GM10248 (cell line): ENCODE data around the gene ANGPTL7.

Experiments used
- CTCF ChIA-PET: fragments of 300-600 bp; sonication (Branson Sonifier 250); formaldehyde crosslinking; extraction: SDS; loops from one replicate; lab custom pipeline; 2021; ENCODE audit warnings: antibody characterized with exemption; lab: Yijun Ruan, JAX
- POLR2A ChIA-PET: fragments of 350-650 bp; sonication (Branson Sonifier 250); formaldehyde crosslinking; extraction: SDS; loops from one replicate; lab custom pipeline; 2020; ENCODE audit warnings: antibody characterized with exemption; lab: Yijun Ruan, JAX
- DNase-seq: peaks from one replicate; pipeline ENCODE4 v3.0.0; 2012; ENCODE audit errors: extremely low spot score
- CTCF ChIP-seq: IDR thresholded peaks from 2 replicates; pipeline ENCODE4 v1.5.1; 2012; ENCODE audit warnings: mild to moderate bottlenecking, low read depth; ENCODE audit errors: extremely low read depth, missing control alignments, control extremely low read depth

ANGPTL7 gene

GRCh38 chr1:11153184-11153583, 36.0 kb upstream of the ANGPTL7 start:
- CTCF ChIA-PET, result interaction anchor here (0.8 kb wide), 1 partner anchor 116 kb away, joined by 4 read pairs; no protein-coding TSS in a partner anchor
- POLR2A ChIA-PET, result no interaction called here
- no peak for TF ChIP-seq CTCF
- DNase-seq, result no peak

- no peak for TF ChIP-seq CTCF
- POLR2A ChIA-PET, result no interaction called here
- CTCF ChIA-PET, result interaction anchor here (0.9 to 1.5 kb wide), 3 partner anchors 12 to 97 kb away, joined by 3 to 4 read pairs (median 3); partner anchors contain the start of gene SRM
- no peak for DNase-seq
Measured at GRCh38 chr1:11156441-11156840, 32.7 kb upstream of the ANGPTL7 start.

- CTCF ChIA-PET, result interaction anchor here (0.9 to 1.5 kb wide), 3 partner anchors 12 to 97 kb away, joined by 3 to 4 read pairs (median 3); partner anchors contain the start of gene SRM
Measured at GRCh38 chr1:11156963-11157362, 32.2 kb upstream of the ANGPTL7 start.

GRCh38 chr1:11157394-11157793, 31.8 kb upstream of the ANGPTL7 start:
- TF ChIP-seq CTCF, result no peak
- POLR2A ChIA-PET, result no interaction called here
- no peak for DNase-seq
- CTCF ChIA-PET, result interaction anchor here (1.2 to 1.5 kb wide), 2 partner anchors 13 to 28 kb away, joined by 3 to 4 read pairs; no protein-coding TSS in a partner anchor

More at GRCh38 chr1:11156963-11157362, 32.2 kb upstream of the ANGPTL7 start:
- TF ChIP-seq CTCF, result no peak
- POLR2A ChIA-PET, result no interaction called here
- no peak for DNase-seq

GRCh38 chr1:11157867-11158266, 31.3 kb upstream of the ANGPTL7 start:
- no peak for DNase-seq
- TF ChIP-seq CTCF, result no peak
- ChIA-PET POLR2A (no interaction called here), CTCF (interaction anchor here (1.5 kb wide), 1 partner anchor 28 kb away, joined by 3 read pairs; no protein-coding TSS in a partner anchor)

- TF ChIP-seq CTCF, result no peak
- DNase-seq, result no peak
- CTCF ChIA-PET, result interaction anchor here (0.9 to 1.4 kb wide), 2 partner anchors 10 to 13 kb away, joined by 3 read pairs; no protein-coding TSS in a partner anchor
- POLR2A ChIA-PET, result no interaction called here
Measured at GRCh38 chr1:11158291-11158690, 30.9 kb upstream of the ANGPTL7 start.
